ENCODE data around the gene GPATCH11.

The GPATCH11 gene

DNA sequence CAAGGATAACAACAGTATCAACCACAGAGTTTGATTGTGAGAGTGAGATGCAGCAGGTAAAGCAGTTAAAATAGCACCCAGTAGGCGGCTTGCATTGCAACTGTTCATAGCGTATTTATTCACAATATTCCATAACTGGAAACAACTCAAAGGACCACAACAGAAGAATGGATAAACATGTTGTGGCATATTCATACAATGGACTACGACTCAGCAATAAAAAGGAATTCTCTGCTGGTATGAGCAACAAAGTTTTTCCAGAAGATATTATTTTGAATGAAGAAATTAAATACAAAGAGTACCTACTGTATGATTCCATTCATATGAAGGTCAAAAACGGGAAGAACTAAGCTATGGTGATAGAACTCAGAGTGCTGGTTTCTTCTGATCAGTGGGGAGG is 25.2 kb downstream of the GPATCH11 start:
- DNase-seq (ENCODE audit: low spot score) = no peak

DNA sequence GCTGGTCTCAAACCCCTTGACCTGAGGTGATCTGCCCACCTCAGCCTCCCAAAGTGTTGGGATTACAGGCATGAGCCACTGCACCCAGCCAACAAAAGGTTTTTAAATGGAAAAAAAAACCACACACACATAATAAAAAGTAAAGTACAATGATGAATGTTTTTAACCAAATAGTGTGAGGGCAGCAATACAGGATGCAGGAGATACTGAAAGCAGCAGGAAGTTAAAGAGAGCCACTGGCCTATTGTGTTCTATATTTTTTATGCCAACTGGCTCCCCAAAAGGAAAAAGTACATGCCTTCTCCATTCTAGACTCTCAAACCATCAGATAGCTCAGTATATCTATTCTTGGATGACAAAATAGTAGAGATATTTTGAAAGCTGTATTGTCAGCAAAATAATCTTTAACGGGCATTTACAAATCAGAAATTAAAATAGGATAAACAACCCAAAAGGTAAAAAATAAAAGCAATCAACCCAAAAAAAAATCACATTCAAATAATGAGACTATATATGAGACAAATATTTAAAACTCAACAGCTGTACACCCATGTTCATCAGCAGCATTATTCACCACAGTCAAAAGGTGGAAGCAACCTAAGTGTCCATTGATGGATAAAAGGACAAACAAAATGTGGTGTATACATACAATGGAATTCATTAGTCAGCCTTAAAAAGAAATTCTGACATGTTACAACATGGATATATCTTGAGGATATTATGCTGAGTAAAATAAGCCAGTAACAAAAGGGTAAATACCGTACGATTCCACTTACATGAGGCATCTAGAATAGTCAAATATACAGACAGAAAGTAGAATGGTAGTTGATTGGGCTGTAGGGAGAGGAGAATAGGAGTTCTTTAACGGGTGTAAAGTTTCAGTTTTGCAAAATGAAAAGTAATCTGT is 26.2 kb downstream of the GPATCH11 start:
- DNase-seq (ENCODE audit: low spot score) = no peak

DNA sequence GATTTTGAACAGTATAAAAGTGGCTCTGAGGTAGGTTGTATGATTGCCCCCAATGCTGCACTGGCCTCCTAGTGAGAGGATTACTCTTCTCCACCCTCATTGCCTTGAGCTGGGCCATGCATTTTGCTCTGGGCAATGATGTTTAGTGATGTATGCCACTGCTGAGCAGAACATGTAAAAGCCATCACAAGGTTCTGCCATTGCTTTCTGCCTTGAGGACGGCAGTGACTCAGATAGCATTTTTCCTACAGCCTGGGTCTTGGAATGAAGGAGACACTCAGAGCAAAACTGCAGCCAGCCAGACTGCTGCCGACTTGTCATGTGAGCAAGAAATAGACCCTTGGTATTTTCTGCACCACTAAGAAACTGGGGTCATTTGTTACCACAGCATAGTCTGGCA is 27.6 kb downstream of the GPATCH11 start:
- no peak for DNase-seq (ENCODE audit: low spot score)

DNA sequence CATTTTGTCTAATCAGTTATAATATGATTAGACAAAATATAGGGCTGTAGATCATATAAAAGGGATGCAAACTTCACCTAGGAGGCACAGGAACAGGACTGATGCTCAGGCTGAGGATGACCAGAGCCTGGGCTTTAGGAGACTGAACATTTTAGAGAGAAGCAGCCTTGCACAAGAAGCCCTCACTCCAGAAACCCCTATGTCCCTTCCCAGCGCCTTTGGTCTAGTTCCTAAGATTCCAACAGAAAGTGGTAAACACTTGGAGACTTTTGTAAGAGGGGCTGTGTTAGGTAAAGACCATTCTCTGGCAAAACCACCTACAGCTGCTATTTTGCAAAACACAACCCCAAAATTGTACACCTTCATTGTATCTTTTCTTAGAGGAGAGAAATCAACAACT is 33.2 kb downstream of the GPATCH11 start:
- no peak for DNase-seq (ENCODE audit: low spot score)

DNA sequence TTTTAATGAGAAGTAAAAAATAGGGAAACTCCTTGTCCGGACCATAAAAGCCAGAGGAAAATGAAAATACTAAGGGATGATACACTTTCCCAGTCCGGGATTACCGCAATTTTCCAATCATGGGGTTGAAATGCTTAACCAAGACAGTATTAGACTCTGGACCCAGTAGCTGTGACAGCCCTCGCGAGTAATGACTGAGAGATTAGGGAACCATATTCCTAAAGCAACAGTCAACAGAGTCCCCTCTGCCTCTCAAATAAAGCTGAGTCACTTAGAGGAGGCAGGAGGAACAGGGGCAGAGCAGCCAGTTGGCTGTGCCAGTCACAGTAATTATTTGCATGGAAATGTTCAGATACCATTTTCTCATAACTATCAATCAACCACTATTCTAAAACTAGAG is 34.8 kb downstream of the GPATCH11 start:
- no peak for DNase-seq (ENCODE audit: low spot score)

DNA sequence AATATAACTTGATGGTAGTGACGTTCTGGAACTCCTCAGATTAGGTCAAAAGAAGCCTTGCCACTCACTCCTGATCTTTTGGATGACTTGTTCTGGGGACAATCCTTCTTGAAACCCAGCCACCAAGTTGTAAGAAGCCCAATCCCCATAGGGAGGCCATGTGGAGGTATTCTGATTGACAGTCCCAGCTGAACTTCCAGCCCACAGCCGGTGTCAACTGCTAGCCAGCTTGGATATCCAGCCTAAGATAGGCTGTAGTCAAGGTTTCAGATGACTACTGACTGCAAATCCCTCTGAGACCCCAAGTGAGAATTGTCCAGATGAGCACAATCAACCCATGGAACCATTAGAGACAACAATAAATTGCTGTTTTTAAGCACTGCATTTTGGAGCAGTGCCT is 41.1 kb downstream of the GPATCH11 start:
- no peak for DNase-seq (ENCODE audit: low spot score)

DNA sequence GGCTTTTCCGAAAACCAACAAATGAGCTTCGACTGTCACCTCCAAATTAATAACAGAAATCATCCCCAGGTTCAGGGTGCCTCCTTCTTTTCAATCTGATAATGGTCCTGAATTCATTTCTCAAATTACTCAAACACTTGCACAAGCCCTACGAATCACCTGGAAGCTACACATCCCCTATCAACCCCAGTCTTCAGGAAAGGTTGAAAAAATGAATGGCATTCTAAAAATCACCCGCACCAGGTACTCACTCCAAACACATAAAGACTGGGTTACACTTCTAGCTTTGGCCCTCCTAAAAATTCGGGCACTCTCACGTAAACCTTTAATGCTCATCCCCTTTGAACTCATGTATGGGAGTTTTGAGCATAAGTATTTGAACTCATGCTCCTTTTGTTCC is 48.6 kb downstream of the GPATCH11 start:
- no peak for DNase-seq (ENCODE audit: low spot score)

DNA sequence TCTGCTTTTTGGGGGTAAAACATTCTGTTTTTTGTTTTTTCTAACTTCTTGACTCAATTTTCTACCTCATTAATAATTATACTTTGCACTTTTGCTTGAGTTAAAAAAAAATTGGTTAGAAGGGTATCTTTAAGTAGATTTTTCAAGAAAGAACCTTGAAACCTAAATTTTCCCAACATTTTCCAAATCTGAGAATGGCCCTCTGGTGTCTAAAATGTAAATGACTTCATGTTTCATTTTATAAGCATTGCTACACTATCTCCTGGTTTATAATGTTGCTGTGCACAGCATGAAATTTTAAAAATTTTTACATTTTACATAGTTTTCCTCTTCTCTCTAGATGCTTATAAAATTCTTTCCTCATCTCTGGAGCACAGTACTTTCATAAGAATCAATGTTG is 58.2 kb downstream of the GPATCH11 start:
- DNase-seq (ENCODE audit: low spot score) = no peak

DNA sequence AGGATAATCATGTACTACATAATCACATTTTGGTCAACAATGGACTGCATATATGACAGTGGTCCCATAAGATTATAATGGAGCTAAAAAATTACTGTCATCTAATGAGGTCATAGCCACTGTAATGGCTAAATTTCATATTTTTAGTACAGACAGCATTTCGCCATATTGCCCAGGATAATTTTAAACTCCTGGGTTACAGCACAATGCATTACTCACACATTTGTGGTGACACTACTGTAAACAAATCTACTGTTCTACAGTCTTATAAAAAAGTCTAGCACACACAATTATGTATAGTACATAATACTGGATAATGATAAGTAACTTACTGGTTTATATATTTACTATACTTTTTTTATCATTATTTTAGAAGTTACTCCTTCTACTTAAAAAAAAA is 59.7 kb downstream of the GPATCH11 start:
- DNase-seq (ENCODE audit: low spot score) = no peak

DNA sequence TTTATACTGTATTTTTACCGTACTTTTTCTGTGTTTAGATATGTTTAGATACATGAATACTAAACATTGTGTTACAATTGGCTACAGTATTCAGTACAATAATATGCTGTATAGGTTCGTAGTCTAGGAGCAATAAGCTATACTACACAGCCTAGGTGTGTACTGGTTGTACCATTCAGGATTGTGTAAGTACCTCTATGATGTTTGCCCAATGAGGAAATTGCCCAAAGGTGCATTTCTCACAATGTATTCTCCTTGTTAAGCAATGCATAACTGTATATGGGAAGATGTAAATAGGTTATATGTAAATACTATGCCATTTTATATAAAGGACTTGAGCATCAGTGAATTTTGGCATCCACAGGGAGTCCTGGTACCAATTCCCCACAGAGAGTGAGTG is 61.7 kb downstream of the GPATCH11 start:
- DNase-seq (ENCODE audit: low spot score) = no peak

DNA sequence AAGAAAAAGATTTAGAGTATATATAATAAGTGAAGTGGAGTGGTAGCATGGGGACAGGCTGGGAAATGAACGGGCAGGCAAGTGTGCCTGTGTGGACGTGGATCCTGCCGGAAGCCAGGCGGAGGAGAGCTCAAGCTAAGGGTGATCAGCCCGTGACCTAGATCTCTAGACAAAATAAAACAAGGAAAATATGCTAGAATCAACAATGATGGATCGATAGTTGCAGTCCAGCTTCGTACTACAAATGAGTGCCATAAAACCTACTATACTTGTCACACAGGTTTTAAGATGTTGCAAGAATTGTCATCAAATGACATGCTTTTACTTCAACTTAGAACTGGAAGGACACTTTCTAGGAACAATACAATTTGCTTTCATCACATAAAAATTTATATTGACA is 64.0 kb downstream of the GPATCH11 start:
- DNase-seq (ENCODE audit: low spot score) = no peak

Measured in Ammon's horn (tissue), 1 donor.